ES-I3 (cell line): Measurements from ENCODE around the gene KLF13.

Source experiments
- H3K36me3 ChIP-seq: 2 replicates; pipeline ENCODE4 v1.6.1; 2013; ENCODE audit warnings: mild to moderate bottlenecking, low read length, control low read depth, moderate library complexity; ENCODE audit not compliant: insufficient read depth
- H3K4me1 ChIP-seq: 2 replicates; pipeline ENCODE4 v1.6.1; 2013; ENCODE audit warnings: mild to moderate bottlenecking, control low read depth, low read length; ENCODE audit not compliant: insufficient read depth
- H3K9ac ChIP-seq: 2 replicates; pipeline ENCODE4 v1.6.1; 2013; ENCODE audit warnings: low read depth, mild to moderate bottlenecking, low read length, moderate library complexity
- H3K9me3 ChIP-seq: 2 replicates; pipeline ENCODE4 v1.6.1; 2013; ENCODE audit warnings: mild to moderate bottlenecking, low read length, moderate library complexity; ENCODE audit not compliant: control insufficient read depth, insufficient read depth

The KLF13 gene

DNA sequence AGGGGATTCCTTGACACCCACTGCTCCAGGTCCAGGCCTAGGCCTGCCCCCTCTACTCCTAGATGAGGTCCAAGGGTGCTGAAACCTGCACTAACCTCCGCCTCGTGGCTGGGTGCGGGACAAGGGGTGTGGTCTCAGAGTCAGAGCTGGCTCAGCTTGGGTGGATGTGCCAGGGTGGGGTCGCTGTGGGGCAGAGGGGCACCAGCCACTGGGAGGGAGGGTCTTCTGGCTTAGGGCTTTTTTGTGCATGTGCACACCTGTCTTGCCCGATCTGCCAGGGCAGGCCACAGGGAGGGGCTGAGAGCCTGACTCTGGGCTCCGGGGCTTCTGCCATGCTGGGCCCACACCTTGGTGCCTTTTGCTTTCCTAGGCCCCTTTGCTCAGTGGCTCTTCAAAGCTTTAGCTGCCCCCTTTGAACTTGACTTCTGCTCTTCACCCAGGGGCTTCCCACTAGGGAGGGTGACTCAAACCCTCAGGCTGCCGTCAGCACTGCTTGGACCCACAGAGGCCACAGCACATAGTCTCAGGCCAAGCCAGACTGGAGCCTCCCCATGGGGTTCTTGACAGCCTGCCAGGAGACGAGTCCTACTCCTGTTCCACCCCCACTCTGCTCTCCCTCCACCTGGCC is 73.0 kb downstream of the KLF13 start:
- no peak overlapping the region for H3K9ac ChIP-seq
- no peaks in the 10 kb centered on the region for H3K9me3 ChIP-seq
- no peaks in the 10 kb centered on the region for H3K36me3 ChIP-seq
- peaks cover 21% of the 10 kb centered on the region for H3K4me1 ChIP-seq

DNA sequence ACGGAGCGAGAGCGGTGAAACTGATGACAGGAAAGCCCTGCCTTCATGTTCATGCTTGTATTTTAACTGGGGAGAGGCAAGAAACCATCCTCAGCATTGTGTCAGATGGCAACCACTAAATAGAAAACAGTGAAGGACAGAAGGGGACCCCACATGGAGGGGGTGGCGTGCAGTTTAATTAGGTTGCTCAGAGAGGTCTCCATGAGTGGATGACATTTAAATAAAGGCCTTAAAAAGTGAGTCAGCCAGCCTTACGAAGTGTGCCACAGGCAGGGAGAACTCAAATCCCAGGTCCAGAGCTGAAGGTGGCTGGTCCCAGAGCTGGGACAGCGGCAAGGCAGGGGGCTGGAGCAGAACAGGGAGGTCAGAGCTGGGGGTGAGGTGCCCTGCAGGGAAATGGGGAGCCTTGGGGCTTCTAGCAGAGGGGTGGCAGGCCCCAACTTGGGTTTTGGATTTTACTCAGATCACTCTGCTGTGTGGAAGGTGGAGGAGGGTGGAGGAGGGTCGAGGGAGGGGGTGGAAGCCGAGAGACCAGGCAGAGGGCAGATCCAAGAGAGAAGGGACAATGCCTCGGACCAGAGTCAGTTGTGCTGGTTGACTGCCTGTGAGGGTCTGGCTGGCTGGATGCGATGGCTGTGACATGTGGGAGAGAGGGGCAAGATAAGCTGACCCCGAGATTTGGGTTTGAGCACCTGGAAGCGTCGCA is 73.7 kb downstream of the KLF13 start:
- Histone ChIP-seq H3K9ac (no peak overlapping the region), H3K4me1 (peaks cover 21% of the 10 kb centered on the region), H3K36me3 (no peaks in the 10 kb centered on the region), H3K9me3 (no peaks in the 10 kb centered on the region)

DNA sequence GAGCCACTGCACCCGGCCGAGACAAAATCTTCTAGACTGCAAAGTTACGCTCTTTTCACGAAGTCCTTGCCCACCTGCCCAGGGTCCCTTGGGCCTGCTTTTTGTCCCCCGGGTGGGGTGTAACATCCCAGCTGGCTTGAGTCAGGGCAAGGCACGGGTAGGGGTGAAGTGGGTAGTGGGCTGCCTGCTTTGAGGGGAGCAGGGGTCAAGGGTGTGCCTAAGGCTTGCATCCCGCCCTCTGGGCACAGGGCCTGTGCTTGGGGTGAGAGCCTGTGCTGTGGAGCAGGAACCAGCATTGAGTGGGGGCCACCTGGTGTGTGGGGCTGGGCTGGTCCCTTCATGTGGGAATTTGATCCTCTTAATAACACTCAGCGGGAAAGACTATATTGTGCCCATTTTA is 74.6 kb downstream of the KLF13 start:
- Histone ChIP-seq H3K4me1 (peaks cover 21% of the 10 kb centered on the region), H3K9me3 (no peaks in the 10 kb centered on the region), H3K36me3 (no peaks in the 10 kb centered on the region), H3K9ac (no peak overlapping the region)

DNA sequence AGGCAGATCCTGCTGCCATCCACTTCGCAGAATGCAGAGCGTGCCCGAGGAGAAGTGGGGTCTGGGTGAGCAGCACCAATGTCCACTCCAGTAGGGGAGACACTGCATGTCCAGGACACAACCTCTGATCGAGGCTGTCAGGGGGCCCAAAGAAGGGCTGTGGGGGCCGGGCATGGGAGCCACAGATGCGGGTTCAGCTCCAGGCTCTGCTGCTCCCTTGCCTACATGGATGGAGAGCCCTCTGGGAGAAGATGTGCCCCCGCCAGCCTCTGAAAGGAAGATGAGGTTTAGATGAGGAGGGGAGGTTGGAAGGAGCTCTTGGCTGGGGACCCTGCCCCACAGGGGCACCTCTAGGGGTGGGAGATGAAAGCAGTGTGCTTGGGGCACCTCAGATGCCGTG is 75.4 kb downstream of the KLF13 start:
- H3K9me3 ChIP-seq: peaks cover 3% of the 10 kb centered on the region; the same call in 1 of the 2 replicates
- H3K9ac ChIP-seq: no peak overlapping the region
- H3K36me3 ChIP-seq: no peaks in the 10 kb centered on the region
- peaks cover 16% of the 10 kb centered on the region for H3K4me1 ChIP-seq

DNA sequence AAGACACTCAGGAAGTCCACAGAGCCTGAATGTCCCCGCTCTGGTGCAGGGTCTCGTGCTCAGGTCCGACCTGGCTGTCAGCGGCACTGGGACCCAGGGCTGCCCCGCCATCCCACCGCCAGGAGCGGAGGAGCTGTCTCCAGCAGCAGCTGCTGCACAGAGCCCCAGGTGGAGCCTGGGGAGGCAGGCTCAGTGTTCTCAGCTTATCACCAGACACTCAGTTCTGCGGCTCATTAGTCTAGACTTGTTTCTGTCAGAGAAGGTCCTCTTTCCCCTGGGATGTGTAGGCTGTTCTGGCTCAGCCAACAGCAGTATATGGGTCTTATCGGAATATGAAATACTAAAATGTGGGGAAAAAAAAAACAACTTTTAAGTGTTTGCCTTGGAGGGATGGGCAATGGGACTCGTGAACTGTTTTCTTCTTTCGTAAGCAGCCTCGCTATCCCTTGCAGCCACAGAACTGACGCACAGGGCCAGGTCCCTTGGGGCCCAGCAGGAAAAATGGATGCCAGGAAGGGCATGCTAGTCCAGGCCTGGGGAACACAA is 75.9 kb downstream of the KLF13 start:
- no peak overlapping the region for H3K9ac ChIP-seq
- H3K4me1 ChIP-seq: peaks cover 14% of the 10 kb centered on the region
- H3K9me3 ChIP-seq: peaks cover 3% of the 10 kb centered on the region; the same call in 1 of the 2 replicates
- H3K36me3 ChIP-seq: no peaks in the 10 kb centered on the region

DNA sequence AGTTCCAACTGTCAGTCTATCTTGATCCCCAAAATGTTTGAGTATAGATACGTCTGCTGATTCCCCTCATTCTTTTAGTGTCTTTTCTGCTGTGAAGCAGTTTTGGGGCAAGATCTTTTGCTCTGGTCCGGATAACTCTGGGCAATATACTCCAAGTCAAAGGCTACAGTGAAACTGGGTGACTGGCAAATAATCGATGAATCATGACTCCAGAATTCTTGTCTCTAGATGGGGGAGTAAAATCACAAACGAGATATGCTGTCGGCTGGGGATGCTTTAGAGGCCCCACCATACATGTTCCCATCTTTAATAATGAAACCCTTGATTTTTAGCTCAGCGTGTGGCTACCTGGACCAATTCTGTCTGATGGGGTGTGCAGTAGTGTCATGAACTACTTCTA is 76.5 kb downstream of the KLF13 start:
- Histone ChIP-seq H3K4me1 (peaks cover 9% of the 10 kb centered on the region), H3K9me3 (peaks cover 3% of the 10 kb centered on the region; the same call in 1 of the 2 replicates), H3K9ac (no peak overlapping the region)

DNA sequence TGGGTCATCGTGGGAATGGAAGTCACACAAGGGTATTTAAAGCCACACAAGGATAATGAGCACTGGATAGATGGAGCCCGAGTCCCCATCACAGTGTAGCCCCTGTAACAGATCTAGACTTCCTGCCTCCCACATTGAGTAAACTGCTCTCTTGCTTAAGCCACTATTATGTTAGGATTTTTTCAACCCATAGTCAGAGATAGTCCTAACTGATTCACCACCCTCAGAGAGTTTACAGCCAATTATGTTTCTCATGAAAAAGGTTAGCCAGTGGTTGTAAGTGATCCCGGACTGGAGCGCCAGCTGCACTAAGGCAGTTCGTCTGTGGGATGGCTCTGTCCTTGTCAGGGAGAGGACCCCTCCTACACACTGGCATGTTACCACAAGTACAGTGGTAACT is 77.0 kb downstream of the KLF13 start:
- Histone ChIP-seq H3K4me1 (peaks cover 4% of the 10 kb centered on the region; the same call in 1 of the 2 replicates), H3K9ac (no peak overlapping the region), H3K9me3 (peaks cover 3% of the 10 kb centered on the region; the same call in 1 of the 2 replicates), H3K36me3 (no peaks in the 10 kb centered on the region)

More for the DNA sequence above, 76.5 kb downstream of the KLF13 start:
- H3K36me3 ChIP-seq: no peaks in the 10 kb centered on the region

DNA sequence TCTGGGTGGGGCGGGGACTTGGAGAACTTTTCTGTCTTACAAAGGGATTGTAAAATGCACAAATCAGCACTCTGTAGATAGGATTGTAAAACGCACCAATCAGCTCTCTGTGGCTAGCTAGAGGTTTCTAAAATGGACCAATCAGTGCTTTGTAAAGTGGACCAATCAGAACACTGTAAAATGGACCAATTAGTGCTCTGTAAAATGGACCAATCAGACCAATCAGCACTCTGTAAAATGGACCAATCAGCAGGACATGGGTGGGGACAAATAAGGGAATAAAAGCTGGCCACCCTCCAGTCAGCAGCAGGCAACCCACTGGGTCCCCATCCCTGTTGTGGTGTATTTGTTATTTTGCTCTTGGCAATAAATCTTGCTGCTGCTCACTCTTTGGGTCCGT is 77.7 kb downstream of the KLF13 start:
- Histone ChIP-seq H3K4me1 (no peaks in the 10 kb centered on the region; the same call in 1 of the 2 replicates), H3K9ac (no peak overlapping the region), H3K9me3 (peaks cover 3% of the 10 kb centered on the region; the same call in 1 of the 2 replicates), H3K36me3 (no peaks in the 10 kb centered on the region)

DNA sequence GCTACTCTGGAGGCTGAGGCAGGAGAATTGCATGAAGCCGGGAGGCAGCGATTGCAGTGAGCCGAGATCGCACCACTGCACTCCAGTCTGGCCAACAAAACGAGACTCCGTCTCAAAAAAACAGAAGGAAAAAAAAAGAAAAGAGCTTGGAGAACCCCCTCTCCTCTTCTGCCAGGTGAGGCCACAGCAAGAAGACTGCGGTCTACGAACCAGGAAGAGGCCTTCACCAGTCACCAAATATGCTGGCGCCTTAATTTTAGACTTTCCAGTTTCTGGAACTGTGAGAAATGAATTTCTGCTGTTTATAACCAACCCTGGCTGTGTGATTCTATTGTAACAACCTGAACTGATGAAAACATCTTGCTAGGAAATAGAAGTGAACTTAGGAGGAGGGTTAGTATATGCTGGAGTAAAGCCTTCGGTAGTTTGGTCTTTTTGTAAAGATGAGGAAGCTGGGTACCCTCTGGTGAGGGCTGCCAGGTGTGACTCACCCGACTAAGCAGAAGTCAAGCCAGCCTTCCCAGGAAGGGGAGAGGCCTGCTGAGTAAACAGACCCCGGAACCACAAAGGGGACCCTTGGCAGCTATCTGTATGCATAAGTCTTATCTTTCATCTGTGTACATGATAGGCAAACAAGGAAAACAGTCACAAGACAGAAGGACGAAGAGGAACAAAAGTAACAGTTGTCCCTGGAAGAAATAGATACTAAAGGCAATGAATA is 78.7 kb downstream of the KLF13 start:
- Histone ChIP-seq H3K4me1 (no peaks in the 10 kb centered on the region), H3K9me3 (peaks cover 3% of the 10 kb centered on the region; the same call in 1 of the 2 replicates), H3K36me3 (no peaks in the 10 kb centered on the region), H3K9ac (no peak overlapping the region)

DNA sequence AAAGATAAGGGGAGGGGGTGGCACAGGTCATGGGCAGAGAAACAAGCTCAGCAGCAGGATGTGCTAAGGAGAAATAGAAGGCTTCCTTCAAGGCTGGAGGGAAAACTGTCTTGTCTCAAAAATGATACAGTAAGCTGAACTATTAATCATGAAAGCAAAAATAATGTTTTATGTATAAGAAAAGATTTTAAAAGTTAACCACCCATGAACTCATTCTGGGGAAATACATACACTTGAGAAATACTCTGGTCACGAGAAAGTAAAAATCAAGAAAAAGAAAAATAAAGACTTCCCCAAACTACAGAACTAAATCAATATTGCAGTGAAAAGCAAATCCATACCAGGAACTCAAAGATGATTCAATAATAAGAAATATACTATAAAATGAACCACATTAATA is 80.7 kb downstream of the KLF13 start:
- Histone ChIP-seq H3K9me3 (peaks cover 3% of the 10 kb centered on the region; the same call in 1 of the 2 replicates), H3K9ac (no peak overlapping the region), H3K36me3 (no peaks in the 10 kb centered on the region), H3K4me1 (no peaks in the 10 kb centered on the region)

DNA sequence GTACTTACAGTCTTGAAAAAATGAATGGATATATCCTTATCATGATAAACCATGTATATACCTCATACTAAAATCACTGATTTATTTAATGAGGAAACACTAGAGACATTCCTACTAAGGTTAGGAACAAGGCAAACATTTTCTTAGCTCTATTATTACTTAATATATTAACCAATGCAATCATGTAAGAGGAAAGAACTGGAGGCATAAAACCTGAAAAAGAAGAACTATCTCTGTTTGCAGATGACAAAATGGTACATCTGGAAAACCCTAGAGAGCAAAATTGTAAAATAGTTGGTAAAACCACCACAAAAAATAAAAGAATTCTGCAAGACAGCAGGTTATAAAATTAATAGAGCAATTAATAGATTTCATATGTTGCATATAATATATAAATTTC is 81.2 kb downstream of the KLF13 start:
- Histone ChIP-seq H3K4me1 (no peaks in the 10 kb centered on the region), H3K9me3 (peaks cover 3% of the 10 kb centered on the region; the same call in 1 of the 2 replicates), H3K9ac (no peak overlapping the region), H3K36me3 (no peaks in the 10 kb centered on the region)

DNA sequence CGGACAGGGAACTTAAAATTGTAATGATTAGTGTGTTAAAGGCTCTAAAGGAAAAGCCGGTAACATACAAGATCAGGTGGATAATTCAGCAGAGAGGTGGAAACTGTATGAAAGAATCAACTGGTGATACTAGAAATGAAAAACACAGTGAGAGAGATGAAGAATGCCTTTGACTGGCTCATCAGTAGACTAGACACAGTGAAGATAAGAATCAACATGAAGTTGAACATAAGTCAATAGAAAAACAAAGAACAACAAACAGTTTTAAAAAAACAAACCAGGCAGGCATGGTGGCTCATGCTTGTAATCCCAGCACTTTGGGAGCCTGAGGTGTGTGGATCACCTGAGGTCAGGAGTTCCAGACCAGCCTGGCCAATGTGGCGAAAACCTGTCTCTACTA is 82.1 kb downstream of the KLF13 start:
- Histone ChIP-seq H3K4me1 (no peaks in the 10 kb centered on the region), H3K9ac (no peak overlapping the region)

DNA sequence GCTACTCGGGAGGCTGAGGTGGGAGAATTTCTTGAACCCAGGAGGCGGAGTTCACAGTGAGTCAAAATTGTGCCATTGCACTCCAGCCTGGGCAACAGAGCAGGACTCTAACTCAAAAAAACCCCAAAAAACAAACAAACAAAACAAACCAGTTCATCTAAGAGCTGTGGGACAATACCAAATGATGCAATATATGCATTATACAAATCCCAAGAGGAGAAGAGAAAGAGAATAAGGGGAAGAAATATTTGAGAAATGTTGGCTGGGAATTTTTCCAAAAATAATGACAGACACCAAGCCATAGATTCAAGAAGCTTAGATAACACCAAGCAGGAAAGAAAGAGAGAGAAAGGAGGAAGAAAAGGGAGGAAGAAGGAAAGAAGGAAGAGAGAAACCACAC is 82.5 kb downstream of the KLF13 start:
- H3K9ac ChIP-seq: no peak overlapping the region
- H3K4me1 ChIP-seq: no peaks in the 10 kb centered on the region
- H3K9me3 ChIP-seq: peaks cover 3% of the 10 kb centered on the region; the same call in 1 of the 2 replicates
- H3K36me3 ChIP-seq: no peaks in the 10 kb centered on the region

More for the DNA sequence above, 82.1 kb downstream of the KLF13 start:
- Histone ChIP-seq H3K36me3 (no peaks in the 10 kb centered on the region), H3K9me3 (peaks cover 3% of the 10 kb centered on the region; the same call in 1 of the 2 replicates)

DNA sequence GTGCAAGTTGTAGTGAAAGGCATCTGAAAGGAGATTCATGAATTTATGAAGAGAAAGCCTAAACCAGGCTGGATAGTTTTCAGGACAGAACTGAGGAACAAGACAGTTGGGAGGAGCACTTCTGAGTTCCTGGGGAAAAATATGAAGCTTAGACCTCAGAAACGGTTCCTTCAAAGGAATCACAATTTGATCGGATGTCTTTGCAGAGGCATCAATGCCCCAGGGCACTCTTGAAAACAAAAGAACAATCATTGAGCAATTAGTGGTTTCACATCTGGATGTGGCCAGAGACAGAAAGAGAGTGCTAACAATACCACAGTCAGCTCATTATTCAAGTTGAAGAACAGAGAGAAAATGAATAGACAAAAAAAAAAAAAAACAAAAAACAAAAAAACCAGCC is 86.2 kb downstream of the KLF13 start:
- Histone ChIP-seq H3K36me3 (no peaks in the 10 kb centered on the region), H3K4me1 (no peaks in the 10 kb centered on the region), H3K9me3 (no peaks in the 10 kb centered on the region; the same call in 1 of the 2 replicates), H3K9ac (no peak overlapping the region)
